Measurements from ENCODE around the gene TOX4. TPM values are rescaled to one million over a fixed set of nuclear protein-coding genes. Genes with fewer than 3 reads are reported as not detected.
"Not testable (repeated sequence)": the region's sequence is repeated elsewhere in the genome, so short reads cannot be mapped to it uniquely, and the experiment has no call there.

TOX4 gene
- total RNA-seq, 3 donors from 2014 or later: 76.8 to 97.1 (median 92.6) TPM

DNA sequence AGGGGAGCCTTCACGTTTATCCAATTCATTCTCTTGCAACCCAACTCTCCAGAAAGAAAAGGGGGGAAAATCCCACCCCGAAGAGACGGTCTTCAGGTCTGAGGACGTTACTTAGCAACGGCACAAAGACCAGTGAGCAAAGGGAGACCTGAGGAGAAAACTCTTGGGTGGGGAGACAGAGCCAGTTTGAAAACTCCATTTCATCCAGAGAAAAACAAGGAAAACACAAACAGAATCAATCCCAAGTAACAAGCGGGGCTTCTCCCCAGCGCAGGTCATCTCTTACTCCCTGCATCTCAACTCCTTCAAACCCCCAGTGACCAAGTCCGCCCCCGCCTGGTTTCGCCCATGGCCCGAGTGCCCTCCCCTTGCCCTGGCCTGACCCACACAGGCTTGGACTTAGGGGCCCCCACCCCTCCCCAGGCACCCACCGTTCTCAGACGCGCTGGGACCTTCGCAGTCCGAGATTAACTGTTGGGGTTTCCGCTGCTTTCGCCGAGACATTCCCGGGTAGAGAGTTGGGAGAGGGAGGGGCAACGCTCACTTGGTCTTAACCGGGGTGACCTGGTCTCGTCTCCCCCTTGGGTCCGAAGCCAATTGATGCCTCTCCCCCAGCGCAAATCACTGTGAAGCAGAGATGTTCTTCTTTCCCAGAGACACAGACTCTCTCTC is 59.6 kb downstream of the TOX4 start:
- no peaks in the 10 kb centered on the region for H3K9me3 Mint-ChIP-seq
- peaks cover 49% of the 10 kb centered on the region for H3K27me3 Mint-ChIP-seq (ENCODE audit: low read depth)
- no peak for DNase-seq
- H3K36me3 Mint-ChIP-seq (ENCODE audit: insufficient read depth): no peaks in the 10 kb centered on the region
- no peak overlapping the region for H3K4me3 Mint-ChIP-seq
- ATAC-seq: no peak
- H3K4me1 Mint-ChIP-seq (ENCODE audit: low read depth): peaks cover 5% of the 10 kb centered on the region

DNA sequence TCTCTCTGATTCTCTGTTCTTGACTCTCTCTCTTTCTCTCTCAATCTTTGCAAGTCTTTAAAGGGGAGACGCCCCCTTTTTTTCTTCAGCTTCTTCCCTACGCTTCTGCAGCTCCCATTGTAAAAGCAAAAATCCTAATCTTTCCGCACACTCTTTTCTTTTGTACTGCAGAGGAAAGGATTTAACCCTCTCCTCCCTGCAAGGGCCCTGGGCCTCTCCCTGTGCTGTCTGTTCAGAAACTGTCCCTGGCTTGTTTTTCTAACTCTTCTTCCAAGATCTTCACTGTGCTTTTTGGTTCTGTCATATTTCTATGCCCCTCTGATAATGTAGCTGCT is 60.1 kb downstream of the TOX4 start:
- Mint-ChIP-seq H3K4me3 (no peak overlapping the region), H3K9me3 (no peaks in the 10 kb centered on the region), H3K4me1 (ENCODE audit: low read depth) (peaks cover 5% of the 10 kb centered on the region), H3K27me3 (ENCODE audit: low read depth) (peaks cover 53% of the 10 kb centered on the region), H3K36me3 (ENCODE audit: insufficient read depth) (no peaks in the 10 kb centered on the region)
- DNase-seq: no peak
- no peak for ATAC-seq

DNA sequence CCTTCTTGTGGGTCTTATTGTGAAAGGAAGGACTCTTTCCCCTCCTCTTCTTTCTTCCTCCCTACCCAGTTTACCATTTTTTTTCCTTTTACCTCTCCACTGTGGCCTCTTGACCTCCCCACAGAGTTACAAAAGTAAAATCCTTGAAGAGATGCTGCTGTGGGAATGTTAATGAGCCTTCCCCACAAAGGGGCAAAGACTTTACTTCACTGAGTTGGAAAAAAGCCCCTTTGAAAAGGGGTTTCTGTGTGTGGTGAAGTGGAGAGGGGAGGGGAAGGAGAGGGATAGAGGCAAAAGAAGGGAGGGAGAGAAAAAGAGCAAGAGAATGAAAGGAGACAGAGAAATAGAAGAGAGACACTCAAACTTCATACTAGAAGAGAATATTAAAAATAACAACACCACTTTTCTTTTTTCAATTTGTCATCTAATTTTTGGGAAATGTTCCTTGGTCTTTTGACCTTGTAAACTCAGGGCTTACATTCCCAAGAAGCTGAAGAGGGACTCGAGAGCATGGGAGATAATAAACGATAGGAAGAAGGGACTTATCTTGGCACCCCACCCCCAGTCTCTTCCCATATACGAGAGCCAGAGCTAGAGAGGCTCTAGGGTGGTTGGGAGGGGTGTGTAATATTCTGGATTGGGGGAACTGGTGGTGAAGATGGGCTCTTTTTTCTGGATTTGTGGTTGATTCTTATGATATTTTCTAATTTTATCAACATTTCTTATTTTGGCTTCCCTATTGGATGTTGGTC is 62.4 kb downstream of the TOX4 start:
- peaks cover 54% of the 10 kb centered on the region for H3K27me3 Mint-ChIP-seq (ENCODE audit: low read depth)
- H3K4me3 Mint-ChIP-seq: no peak overlapping the region
- no peaks in the 10 kb centered on the region for H3K36me3 Mint-ChIP-seq (ENCODE audit: insufficient read depth)
- H3K4me1 Mint-ChIP-seq (ENCODE audit: low read depth): peaks cover 5% of the 10 kb centered on the region
- ATAC-seq (no peak), DNase-seq (no peak)
- no peaks in the 10 kb centered on the region for H3K9me3 Mint-ChIP-seq

GRCh38 chr14:21541413-21542074 is 64.5 kb downstream of the TOX4 start:
- no peak overlapping the region for H3K4me3 Mint-ChIP-seq
- peaks cover 5% of the 10 kb centered on the region for H3K4me1 Mint-ChIP-seq (ENCODE audit: low read depth)
- H3K36me3 Mint-ChIP-seq (ENCODE audit: insufficient read depth): no peaks in the 10 kb centered on the region
- ATAC-seq: no peak
- DNase-seq: no peak
- H3K27me3 Mint-ChIP-seq (ENCODE audit: low read depth): peaks cover 36% of the 10 kb centered on the region
- H3K9me3 Mint-ChIP-seq: no peaks in the 10 kb centered on the region

DNA sequence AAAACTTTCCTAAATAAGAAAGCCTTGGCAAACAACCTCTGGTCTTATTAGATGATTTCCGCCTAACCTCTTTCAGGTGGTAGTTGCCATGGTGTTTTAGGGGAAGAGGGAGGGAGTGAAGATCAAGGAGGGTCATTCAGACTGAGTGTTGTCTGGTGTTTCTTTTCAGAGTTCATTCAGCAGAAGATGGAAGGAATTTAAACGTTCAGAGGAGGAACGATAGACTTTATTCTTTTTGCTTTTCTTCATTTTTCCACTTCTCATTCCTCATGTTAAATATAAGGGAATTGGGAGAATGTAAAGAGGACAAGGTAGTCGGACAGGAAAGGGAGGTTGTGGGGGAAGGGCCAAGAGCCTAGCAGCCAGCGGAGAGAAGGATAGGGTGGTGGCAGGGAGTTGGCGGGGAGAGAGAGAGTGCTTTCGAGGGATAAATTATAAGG is 66.5 kb downstream of the TOX4 start:
- no peaks in the 10 kb centered on the region for H3K36me3 Mint-ChIP-seq (ENCODE audit: insufficient read depth)
- no peak overlapping the region for H3K4me3 Mint-ChIP-seq
- H3K27me3 Mint-ChIP-seq (ENCODE audit: low read depth): peaks cover 20% of the 10 kb centered on the region
- DNase-seq (no peak), ATAC-seq (no peak)
- H3K9me3 Mint-ChIP-seq: no peaks in the 10 kb centered on the region
- no peaks in the 10 kb centered on the region for H3K4me1 Mint-ChIP-seq (ENCODE audit: low read depth)

DNA sequence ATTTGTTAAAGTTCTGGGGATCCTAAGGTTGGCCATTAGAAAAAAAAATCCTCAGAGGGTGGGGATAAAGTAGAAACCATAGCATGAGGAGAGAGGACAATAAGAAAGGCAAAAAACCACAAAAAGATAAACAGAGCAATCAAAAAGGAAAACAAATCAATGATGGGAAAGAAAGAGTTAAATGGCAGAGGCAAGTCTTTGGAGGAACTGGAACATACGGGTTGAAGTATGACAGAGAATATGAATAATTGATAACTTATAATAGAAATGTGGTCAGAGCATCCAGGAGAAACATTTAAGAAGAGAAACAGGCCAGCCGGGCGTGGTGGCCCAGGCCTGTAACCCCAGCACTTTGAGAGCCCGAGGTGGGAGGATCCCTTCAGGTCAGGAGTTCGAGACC is 67.0 kb downstream of the TOX4 start:
- no peaks in the 10 kb centered on the region for H3K9me3 Mint-ChIP-seq
- H3K4me1 Mint-ChIP-seq (ENCODE audit: low read depth): no peaks in the 10 kb centered on the region
- no peaks in the 10 kb centered on the region for H3K36me3 Mint-ChIP-seq (ENCODE audit: insufficient read depth)
- ATAC-seq (no peak), DNase-seq (no peak)
- H3K4me3 Mint-ChIP-seq: no peak overlapping the region
- H3K27me3 Mint-ChIP-seq (ENCODE audit: low read depth): peaks cover 16% of the 10 kb centered on the region

DNA sequence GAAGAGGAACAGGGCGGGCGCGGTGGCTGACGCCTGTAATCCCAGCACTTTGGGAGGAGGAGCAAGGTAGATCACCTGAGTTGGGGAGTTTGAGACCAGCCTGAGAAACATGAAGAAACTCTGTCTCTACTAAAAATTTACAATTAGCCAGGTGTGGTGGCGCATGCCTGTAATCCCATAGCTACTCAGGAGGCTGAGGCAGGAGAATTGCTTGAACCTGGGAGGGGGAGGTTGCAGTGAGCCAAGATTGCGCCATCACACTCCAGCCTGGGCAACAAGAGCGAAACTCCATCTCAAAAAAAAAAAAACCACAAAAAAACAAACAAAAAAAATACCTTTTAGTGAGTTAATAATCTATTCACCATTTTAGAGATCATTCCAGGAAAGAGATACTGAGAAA is 67.6 kb downstream of the TOX4 start:
- not testable (repeated sequence) for H3K27me3 Mint-ChIP-seq (ENCODE audit: low read depth); H3K4me3 Mint-ChIP-seq; DNase-seq; ATAC-seq; H3K36me3 Mint-ChIP-seq (ENCODE audit: insufficient read depth); H3K4me1 Mint-ChIP-seq (ENCODE audit: low read depth); H3K9me3 Mint-ChIP-seq

Other genes with a start within 250 kb of the TOX4 start
- 1,000 to 10,000 TPM; 1,181 to 1,256 (median 1,185) TPM for gene HNRNPC, start 207.8 kb upstream of the TOX4 start, total RNA-seq
- under 1 TPM in 2 of 3 donors, not detected in 1; 0.08 to 0.35 TPM for gene RPGRIP1, start 197.1 kb upstream of the TOX4 start, total RNA-seq
- 100 to 1,000 TPM; 166 to 187 (median 173) TPM for gene SUPT16H, start 93.2 kb upstream of the TOX4 start, total RNA-seq
- 10 to 100 TPM; 82.1 to 84.1 (median 84.1) TPM for gene CHD8, start 21.1 kb upstream of the TOX4 start, total RNA-seq
- 10 to 100 TPM; 25.4 to 30.3 (median 25.9) TPM for gene RAB2B, start 236 bp upstream of the TOX4 start, total RNA-seq
- 10 to 100 TPM; 45.0 to 47.7 (median 45.0) TPM for gene METTL3, start 34.1 kb downstream of the TOX4 start, total RNA-seq
- gene SALL2, start 49.2 kb downstream of the TOX4 start, total RNA-seq: 1 to 10 TPM; 1.4 to 1.8 (median 1.4) TPM
- not detected for gene OR10G3, start 102.9 kb downstream of the TOX4 start, total RNA-seq
- gene OR10G2, start 157.7 kb downstream of the TOX4 start, total RNA-seq: not detected
- not detected for gene OR4E2, start 176.6 kb downstream of the TOX4 start, total RNA-seq
- not detected for gene OR4E1, start 196.6 kb downstream of the TOX4 start, total RNA-seq

All from activated T-cell treated with anti-CD3 and anti-CD28 coated beads, Interleukin-2, amount 50 U/mL, for 4 hours (primary cell).